AG04449 (cell line): ENCODE measurements around the gene MYO1B.

Experiments
- CTCF ChIA-PET: fragments of 350-600 bp; formaldehyde crosslinking; extraction: SDS; loops from one replicate; lab custom pipeline; 2021; ENCODE audit warnings: antibody characterized with exemption; lab: Yijun Ruan, JAX
- POLR2A ChIA-PET: fragments of 400-600, 350-600 bp; formaldehyde crosslinking; extraction: SDS; loops from one replicate; lab custom pipeline; 2020; ENCODE audit warnings: antibody characterized with exemption, inconsistent platforms; lab: Yijun Ruan, JAX
- DNase-seq: peaks from one replicate; pipeline ENCODE4 v3.0.0-alpha.2; 2010; ENCODE audit warnings: low read depth, low spot score
- H3K4me3 ChIP-seq: 2 replicates; pipeline ENCODE4 v1.5.1; 2011; ENCODE audit warnings: low read depth, mild to moderate bottlenecking, control low read depth, low read length
- CTCF ChIP-seq: IDR thresholded peaks from one replicate; pipeline ENCODE4 v1.5.1; 2011; ENCODE audit warnings: mild to moderate bottlenecking, moderate library complexity, low read length, control low read depth, inconsistent platforms; ENCODE audit not compliant: insufficient read depth; ENCODE audit errors: missing control alignments

MYO1B gene

GRCh38 chr2:191427031-191427430, 181.8 kb downstream of the MYO1B start:
- no peak overlapping the region for H3K4me3 ChIP-seq
- no peak for DNase-seq
- TF ChIP-seq CTCF, result no peak
- POLR2A ChIA-PET, result no interaction called here
- CTCF ChIA-PET, result interaction anchor here (5.3 kb wide), 1 partner anchor 75 kb away, joined by 26 read pairs; no protein-coding TSS in a partner anchor

- POLR2A ChIA-PET, result no interaction called here
- no peak for TF ChIP-seq CTCF
- H3K4me3 ChIP-seq, result no peak overlapping the region
- CTCF ChIA-PET, result interaction anchor here (0.8 to 5.3 kb wide), 2 partner anchors 10 to 74 kb away, joined by 3 to 26 read pairs; no protein-coding TSS in a partner anchor
- DNase-seq, result no peak
Measured at GRCh38 chr2:191428141-191428540, 182.9 kb downstream of the MYO1B start.

GRCh38 chr2:191430476-191430875, 185.3 kb downstream of the MYO1B start:
- CTCF ChIA-PET, result interaction anchor here (0.8 to 1.4 kb wide), 2 partner anchors 13 to 131 kb away, joined by 3 read pairs; no protein-coding TSS in a partner anchor
- H3K4me3 ChIP-seq, result no peak overlapping the region
- TF ChIP-seq CTCF, result no peak
- DNase-seq, result no peak
- POLR2A ChIA-PET, result no interaction called here

- POLR2A ChIA-PET, result no interaction called here
- CTCF ChIA-PET, result no interaction called here
- no peak for TF ChIP-seq CTCF
- no peak for DNase-seq
- no peak overlapping the region for H3K4me3 ChIP-seq
Measured at GRCh38 chr2:191432121-191432520, 186.9 kb downstream of the MYO1B start.

- CTCF ChIA-PET, result interaction anchor here (2.0 kb wide), 1 partner anchor 67 kb away, joined by 5 read pairs; no protein-coding TSS in a partner anchor
- POLR2A ChIA-PET, result no interaction called here
- H3K4me3 ChIP-seq, result no peak overlapping the region
- TF ChIP-seq CTCF, result no peak
- DNase-seq, result no peak
Measured at GRCh38 chr2:191434072-191434471, 188.9 kb downstream of the MYO1B start.

GRCh38 chr2:191435141-191435540, 189.9 kb downstream of the MYO1B start:
- no peak for TF ChIP-seq CTCF
- no peak for DNase-seq
- H3K4me3 ChIP-seq, result no peak overlapping the region
- ChIA-PET POLR2A (no interaction called here), CTCF (interaction anchor here (1.0 to 2.0 kb wide), 2 partner anchors 66 to 271 kb away, joined by 4 to 5 read pairs; no protein-coding TSS in a partner anchor)
